Anterior cingulate cortex (tissue), 58 donors: ENCODE results near the gene AGO4.
"Not testable (repeated sequence)": the region's sequence is repeated elsewhere in the genome, so short reads cannot be mapped to it uniquely, and the experiment has no call there.

ENCODE experiments used
- DNase-seq, 58 donors: peaks; one replicate each; lab custom pipeline; 2025; lab: John Stamatoyannopoulos, UW

The AGO4 gene

DNA sequence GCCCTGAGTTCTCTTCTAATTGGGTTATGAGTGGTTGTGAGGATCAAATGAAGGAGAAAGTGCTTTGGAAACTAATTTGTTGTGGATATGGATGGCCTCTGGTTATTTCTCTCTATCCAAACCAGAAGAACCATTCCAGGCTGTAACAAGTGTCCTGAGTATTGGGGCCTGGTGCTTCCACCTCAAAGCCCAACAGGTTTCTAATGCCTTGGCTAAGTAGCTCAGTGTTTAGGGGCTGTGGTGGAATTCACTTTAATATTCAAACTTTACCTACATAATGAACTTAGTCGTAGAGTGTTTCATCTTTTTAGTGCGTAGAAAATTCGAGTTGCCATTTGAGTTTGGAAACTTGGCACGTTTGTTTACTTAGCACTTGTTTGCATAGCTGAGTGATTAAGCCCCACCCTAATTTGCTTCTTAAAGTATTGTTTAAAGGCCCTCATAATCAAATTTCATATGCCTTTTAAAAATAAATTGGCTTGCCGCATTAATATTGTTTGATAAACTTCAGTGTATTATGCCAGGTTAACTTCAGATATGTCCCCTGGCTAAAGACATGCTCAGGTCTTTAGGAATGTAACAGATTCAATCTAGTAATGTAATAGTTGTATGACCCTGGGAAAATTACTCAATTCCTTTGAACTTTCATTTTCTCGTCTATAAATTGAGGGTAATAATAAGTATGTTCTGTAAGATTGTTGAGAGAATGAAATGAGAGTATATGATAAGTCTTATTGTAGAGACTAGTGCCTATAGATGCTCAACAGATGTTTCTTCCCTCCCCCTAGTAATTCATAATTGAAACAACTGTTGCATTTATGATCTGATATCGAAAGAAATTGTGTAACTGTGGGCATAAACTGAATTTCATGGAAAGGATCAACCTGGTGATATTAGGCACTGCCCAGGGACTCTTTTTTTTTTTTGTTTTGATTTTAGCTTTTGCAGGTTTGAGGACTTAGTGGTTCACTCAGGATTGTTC is 1.6 kb downstream of the AGO4 start:
- no peak for DNase-seq

DNA sequence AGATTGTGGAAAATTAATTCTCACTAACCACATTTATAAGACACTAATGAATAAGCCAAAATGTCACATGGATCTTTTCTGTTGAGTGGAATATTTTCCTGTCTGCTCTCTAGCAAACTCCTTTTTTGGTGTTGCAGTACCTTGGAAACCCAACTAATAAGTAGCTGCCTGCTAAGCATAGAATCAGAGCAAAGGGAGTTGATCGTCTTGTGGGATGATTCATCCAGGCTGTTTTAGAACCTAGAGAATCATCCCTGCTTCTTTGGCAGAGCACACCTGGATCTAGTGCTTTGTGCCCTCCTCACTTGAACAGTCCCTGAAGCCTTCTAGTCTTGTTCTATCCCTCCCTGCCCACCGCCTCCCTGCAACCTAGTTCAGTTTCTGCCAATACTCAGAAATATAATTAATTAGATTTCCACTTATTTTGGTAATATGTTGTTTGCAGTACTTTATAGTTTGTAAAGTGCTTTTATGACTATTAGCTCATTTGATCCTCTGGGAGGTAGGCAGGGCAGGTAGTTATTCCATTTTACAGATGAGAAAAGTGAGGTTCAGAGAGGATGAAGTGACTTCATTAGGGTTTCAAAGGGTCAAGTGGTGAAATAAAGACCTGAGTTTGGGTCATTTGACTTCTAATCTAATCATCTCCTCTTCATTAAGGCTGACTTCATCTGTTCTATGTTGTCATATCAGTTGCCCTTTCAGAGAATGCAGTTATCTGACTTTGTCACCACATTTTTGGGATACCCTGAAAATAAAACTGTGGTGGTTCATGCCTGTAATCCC is 2.5 kb downstream of the AGO4 start:
- no peak for DNase-seq

DNA sequence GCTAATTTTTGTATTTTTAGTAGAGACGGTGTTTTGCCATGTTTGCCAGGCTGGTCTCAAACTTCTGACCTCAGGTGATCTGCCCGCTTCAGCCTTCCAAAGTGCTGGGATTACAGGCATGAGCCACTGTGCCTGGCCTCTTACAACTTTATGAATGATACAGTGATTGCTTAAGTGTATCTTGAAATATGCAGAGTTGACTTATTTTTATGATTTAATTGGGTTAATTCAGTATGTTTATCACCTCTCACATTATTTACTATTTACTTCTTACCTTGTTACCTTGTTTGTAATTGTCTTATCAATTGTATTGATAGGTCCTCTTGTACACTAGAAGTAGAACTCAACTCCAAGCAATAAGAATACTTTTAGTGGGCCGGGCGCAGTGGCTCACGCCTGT is 4.9 kb downstream of the AGO4 start:
- not testable (repeated sequence) for DNase-seq

DNA sequence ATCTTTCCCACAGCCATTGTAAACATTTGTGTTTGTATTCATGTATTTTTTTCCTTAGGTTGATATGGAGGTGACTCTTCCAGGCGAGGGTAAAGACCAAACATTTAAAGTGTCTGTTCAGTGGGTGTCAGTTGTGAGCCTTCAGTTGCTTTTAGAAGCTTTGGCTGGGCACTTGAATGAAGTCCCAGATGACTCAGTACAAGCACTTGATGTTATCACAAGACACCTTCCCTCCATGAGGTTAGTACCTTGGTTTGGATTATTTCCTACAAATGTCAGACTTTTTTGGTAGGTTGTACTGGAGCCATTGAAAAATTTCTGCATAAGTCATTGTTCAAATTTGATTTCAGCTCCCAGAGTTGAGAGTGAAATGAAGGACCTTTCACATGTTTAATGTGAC is 17.4 kb downstream of the AGO4 start:
- no peak for DNase-seq

DNA sequence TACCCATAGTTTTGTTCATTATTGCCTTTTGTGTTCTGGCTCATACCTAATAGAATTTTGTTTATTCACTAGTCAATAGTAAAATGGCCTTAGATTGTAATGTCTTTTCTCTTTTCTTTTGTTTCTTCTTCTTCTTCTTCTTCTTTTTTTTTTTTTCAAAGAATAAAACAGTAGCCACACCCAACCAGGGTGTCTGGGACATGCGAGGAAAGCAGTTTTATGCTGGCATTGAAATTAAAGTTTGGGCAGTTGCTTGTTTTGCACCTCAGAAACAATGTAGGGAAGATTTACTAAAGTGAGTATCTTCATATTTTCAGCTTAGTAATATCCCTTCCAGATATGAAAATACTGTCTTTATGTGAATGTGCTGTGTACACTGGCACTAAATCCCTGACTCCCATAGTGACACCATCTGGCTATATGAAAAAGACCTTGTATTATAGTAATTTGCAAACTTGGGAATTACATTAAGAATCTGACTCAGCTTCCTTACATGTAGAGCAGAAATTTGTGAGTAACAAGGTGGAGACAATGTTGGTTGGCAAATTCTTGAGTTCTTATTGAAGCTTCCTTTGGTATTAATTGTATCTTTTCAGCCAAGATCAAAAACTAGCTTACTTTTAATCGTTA is 24.6 kb downstream of the AGO4 start:
- DNase-seq = no peak

DNA sequence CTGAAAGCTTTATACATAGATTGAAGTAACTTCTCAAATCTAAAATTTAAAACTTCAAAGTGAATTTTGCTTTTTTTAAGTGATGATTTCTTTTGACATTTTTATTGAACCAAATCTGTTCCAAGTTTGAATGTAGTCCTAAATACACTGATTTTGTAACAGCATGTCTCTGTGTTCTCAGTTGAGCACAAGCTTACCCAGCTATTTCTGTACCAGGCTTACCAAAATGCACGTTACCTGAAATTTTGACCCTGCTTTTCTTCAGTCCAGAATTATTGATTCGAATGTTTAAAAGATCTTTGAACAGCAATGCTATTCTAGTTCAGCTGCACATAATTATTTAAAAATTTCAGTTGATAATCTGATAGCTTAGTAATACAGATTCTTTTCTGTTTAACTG is 25.6 kb downstream of the AGO4 start:
- DNase-seq = no peak

DNA sequence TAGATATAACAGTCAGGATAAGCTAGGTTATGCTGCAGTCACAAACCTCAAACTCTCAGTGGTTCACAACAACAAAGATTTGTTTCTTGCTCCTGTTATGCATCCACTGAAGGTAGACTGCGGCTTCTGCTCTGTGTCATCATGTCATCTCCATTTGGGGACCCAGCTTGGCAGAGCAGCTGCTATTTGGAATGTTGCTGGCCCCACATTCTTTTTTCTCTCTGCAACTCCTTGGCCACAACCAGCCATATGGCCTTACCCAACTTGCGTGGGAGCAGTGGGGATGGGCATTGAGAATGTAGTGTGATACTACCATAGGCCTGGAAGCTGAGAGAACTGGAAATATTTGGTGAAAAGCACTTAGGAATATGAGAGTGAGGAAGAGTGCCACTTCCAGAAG is 26.4 kb downstream of the AGO4 start:
- DNase-seq = peak in 16 of 58 donors; percentile 4 to 43 (median 12)

DNA sequence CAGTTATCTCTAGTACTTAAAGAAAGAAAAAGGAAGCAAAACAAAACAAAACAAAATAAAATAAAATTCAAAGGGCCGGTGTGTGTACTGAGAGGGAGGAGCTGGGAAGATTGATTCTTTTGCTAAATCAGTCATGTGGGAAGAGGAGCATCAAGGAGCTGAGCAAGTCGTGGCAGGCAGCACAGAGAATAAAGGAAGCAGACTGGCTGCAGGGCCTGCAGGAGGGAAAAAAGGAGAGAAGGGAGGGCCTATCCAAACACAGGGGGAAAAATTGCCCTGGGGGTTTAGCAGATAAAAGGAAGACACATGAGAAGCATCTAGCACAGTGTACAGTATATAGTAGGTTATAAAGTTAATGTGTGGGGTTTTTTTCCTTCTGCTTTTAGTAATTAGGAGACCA is 27.6 kb downstream of the AGO4 start:
- DNase-seq = no peak

DNA sequence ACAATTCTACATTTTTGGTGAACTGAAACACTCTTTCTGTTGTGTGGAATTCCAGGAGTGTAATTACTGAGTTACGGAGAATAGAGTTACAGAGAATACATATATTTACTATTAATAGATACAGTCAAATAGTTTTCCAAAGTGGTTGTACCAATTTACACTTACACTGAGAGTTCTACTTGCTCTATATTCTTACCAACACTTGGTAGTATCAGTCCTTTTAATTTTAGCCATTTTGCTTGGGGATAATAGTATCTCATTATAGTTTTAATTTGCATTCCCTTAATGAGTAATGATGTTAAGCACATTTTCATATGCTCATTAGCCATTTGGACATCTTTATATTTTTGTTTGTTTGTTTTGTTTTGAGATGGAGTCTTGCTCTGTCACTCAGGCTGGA is 28.9 kb downstream of the AGO4 start:
- DNase-seq = no peak

DNA sequence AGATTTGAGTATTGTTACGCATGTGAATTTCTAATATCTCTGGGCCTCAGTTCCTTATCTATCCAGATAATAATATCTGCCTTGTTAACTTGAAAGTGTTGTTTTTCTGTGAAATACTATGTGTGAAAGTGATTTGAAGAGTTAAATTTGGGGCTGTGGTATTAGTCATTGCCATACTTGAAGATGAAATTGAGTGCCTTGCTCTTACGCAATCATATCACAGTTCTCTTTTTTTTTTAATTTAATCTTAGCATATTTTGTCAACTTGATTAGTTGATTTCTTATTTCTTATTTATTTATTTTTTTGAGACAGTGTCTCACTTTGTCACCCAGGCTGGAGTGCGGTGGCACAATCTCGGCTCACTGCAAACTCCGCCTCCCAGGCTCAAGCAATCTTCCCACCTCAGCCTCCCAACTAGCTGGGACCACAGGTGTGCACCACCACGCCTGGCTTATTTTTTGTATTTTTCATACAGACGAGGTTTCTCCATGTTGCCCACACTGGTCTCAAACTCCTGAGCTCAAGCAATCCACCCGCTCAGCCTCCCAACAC is 31.0 kb downstream of the AGO4 start:
- no peak for DNase-seq

DNA sequence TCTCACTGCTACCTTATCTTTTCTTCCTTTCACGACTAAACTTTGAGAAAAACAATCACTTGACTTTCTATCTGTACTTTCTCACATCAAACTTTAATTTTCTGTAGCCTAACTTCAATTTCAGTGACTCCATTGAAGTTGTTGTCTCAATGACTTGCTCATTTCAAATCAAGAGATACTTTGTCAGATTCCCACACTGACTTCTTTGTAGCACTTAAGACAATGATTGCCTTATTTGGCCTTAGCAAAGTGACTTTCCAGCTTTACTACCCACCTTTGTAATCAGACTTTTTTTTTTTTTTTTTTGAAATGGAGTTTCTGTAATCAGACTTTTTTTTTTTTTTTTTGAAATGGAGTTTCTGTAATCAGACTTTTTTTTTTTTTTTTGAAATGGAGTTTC is 37.0 kb downstream of the AGO4 start:
- peak in 1 of 58 donors; percentile 12 for DNase-seq

DNA sequence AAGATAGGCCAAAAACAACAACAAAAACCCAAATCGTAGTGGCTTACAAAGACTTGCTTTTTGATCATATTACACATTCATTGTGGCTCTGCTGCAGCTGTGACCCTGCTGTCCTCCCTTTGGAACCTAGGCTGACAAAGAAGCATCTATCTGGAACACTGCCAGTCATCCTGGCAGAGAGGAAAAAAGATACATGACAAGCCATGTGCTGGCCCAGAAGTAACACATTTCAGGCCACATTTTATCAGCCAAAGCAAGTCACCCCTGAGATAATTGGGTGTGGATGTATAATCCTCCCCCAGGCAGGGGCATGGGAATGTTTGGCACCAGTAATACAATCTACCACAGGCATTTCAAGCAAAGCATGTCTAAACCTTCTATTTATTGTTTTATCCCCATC is 38.0 kb downstream of the AGO4 start:
- peak in 26 of 58 donors; percentile 1 to 61 (median 21) for DNase-seq

DNA sequence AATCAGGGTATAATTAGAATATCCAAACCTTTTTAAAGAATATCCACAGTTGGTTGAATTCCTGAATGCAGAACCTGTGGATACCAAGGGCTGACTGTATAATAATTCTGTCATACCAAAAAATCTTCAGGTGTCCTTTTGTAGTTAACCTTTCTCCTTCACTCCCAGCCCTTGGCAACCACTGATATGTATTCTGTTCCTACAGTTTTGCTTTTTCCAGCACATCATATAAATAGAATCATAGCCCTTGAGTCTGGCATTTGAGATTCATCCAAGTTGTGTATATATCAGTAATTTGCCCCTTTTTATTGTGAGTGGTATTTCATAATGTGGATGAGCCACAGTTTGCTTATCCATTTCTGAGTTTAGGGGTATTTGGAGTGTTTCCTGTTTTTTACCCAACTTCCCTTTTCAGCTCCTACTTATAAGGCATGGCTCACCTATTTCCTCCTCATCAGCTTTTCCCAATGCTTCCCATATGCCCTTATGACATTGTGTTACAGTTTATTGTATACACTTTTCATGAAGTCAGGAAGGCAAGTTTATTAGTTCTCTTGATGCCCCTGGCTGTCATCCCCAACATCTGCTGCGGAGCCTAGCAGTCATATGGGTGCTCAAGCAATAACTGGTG is 40.2 kb downstream of the AGO4 start:
- DNase-seq = no peak

DNA sequence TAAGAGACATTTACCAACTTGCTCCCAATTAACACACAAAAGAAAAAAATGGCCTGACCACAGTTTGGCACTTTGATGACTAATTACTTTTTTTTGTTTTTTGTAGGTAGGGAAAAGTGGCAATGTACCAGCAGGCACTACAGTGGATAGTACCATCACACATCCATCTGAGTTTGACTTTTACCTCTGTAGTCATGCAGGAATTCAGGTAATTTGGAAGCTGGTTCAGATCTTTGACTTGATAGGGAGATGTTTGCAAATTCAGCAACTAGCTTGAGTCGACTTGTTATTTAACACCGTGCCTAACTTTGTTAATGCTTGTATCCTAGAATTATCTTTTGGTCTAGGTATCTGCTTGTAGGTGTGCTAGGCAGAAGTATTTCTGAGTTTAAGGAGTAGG is 42.2 kb downstream of the AGO4 start:
- DNase-seq = no peak

DNA sequence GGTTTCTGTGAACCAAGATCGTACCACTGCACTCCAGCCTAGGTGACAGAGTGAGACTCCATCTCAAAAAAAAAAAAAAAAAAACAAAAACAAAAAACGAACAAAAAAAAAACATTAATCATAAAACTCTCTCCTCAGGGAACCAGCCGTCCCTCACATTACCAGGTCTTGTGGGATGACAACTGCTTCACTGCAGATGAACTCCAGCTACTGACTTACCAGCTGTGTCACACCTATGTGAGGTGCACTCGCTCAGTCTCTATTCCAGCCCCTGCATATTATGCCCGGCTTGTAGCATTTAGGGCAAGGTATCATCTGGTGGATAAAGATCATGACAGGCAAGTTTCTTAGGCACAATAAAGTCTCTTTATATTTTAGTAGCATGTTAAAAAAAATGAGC is 42.9 kb downstream of the AGO4 start:
- DNase-seq = no peak

DNA sequence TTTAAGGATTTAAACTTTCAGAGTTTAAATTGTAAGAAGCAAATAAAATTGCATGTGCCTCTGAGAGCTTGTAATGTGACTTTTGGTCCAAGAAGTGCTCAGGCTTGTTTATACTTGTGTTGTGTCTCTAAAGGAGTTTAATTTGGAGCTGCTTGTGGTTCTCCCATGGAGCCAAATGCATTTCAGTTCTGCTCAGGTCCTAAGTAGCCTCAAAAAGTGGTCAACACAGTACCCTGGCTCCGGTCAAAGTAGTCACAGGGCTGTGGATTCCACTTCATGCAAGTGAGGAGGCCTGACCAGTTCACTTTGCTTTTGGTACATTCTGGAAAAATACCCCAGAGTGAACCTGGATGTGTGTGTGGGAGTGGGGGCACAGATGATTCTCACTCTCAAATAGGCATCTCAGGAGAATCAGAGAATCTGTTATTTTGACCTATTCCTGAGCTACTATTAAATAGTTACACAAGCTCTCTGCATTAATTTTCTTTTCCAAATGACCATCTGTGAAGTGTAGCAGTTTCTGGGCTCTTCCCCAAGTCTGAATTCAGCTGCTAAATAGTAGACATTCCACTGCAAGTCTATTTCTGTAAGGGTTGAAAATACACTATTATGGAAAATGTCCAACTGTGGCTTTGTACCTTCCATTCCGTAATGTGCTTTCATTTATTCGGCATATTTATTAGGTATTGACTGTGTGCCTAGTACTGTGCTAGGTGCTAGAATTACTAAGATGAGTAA is 43.5 kb downstream of the AGO4 start:
- peak in 21 of 58 donors; percentile 1 to 78 (median 16) for DNase-seq

DNA sequence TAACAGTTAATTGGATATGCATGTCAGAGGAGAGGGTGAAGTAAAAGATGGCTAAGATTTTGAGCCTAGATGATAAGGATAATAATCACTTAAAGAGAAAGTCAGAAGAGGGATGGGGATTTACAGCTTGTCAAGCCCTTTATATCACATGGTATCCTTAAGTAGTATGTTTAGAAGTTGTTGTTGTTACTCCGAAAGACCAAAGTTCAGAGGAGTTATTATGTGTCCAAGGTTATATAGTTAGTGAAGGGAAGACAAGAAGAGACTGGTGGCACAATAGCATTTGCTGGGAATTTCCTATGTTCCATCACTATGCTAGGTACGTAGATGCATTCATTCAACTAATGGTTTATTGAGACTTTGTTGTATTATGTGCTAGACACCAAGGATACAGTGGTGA is 44.4 kb downstream of the AGO4 start:
- no peak for DNase-seq

DNA sequence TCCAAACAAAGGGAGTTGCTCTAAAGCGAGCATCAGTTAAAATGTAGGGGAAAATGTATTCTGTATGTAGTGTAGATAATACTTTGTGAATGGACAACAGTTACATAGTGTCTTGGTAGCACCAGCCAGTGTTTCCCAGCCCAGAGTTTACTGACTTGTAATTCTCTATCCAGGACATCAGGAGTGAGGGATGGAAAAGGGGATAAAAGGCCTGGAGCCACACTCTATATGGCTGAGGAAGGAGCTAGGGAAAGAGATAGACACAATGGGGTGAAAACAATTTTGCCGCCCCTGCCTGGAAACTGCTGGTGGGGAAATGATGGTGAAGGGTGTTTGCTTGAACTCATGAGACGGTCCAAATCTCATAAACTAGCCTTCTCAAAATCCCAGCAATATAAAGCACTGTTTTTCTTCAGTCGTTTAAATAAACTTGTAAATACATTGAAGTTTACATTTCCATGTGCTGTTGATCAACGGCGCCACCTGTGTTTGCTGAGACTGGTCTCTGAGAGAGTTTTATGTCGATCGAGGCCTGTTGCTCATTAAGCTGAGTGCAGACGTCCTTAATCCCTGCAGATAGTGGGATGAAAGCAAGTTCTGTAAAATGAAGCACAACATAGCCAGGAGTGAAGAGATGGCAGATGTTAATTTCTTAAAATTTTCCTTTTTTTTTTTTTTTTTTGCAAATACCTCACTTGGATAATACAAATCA is 47.3 kb downstream of the AGO4 start:
- DNase-seq = no peak

DNA sequence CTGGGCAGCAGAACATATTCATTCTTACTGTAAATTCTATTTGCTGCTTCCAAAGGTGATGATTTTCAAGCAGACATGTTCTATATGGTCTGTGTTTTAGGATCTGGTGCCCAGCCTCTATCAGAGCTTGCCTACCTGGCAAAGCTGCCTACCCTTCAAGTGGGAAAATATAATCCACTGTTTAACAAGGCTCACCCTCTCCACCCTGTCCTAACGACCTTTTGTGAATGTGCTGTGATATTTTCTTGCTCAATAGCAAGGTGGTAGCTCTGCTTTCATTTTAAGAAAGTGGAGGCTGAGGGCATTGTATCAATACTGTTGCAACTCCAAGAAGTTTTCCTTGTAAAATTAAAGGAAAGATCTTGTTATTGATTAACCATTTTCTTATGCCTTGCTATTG is 49.1 kb downstream of the AGO4 start:
- no peak for DNase-seq
